IPS-18c (cell line): ENCODE data around the gene LEPR.
"Not testable (repeated sequence)": the region's sequence is repeated elsewhere in the genome, so short reads cannot be mapped to it uniquely, and the experiment has no call there.

Experiments
- H3K4me3 ChIP-seq: 2 replicates; pipeline ENCODE4 v1.7.0; 2013; ENCODE audit warnings: low read depth, mild to moderate bottlenecking, low read length, moderate library complexity; ENCODE audit not compliant: insufficient read depth
- H3K9me3 ChIP-seq: one replicate; pipeline ENCODE4 v1.6.1; 2013; ENCODE audit warnings: mild to moderate bottlenecking, low read length, moderate library complexity; ENCODE audit not compliant: control insufficient read depth, insufficient read depth

LEPR gene

DNA sequence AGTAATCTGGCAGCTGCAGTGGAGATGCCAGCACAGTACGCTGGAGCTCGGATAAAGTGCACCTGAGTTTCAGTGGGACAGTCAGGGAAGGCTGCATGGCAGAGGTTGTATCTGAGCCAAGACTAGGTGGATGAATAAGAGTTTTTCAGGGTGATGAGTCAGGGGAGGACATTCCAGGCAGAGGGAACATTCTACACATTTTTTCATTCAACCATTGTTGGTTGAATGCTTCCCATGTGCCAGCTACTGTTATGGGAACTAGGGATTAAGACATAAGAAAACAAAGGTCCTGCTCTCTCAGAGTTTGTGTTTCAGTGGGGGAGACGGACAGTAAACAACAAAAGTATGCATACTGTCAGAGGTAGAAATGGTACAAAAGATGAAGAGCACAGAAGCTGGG lies 5.2 kb downstream of the LEPR start:
- no peaks in the 10 kb centered on the region for H3K9me3 ChIP-seq
- H3K4me3 ChIP-seq, result no peak overlapping the region

DNA sequence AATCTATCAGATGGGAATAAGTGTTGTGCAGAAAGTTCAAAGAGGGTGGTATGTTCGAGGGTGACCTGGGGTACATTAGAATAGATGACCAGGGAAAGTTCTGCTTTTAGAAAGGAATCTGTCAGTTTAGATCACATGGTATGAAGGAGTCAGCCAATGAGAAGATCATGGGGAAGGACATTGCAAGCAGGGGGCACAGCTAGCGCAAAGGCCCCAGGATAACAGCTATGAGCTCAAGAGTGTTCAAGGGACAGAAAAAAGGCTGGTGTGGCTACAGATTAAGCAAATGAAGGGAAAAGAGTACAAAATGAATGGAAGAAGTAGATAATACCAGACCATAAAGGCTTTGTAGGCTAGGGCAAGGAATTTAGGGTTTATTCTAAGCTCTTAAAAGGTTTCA lies 8.6 kb downstream of the LEPR start:
- no peaks in the 10 kb centered on the region for H3K9me3 ChIP-seq
- H3K4me3 ChIP-seq, result no peak overlapping the region

DNA sequence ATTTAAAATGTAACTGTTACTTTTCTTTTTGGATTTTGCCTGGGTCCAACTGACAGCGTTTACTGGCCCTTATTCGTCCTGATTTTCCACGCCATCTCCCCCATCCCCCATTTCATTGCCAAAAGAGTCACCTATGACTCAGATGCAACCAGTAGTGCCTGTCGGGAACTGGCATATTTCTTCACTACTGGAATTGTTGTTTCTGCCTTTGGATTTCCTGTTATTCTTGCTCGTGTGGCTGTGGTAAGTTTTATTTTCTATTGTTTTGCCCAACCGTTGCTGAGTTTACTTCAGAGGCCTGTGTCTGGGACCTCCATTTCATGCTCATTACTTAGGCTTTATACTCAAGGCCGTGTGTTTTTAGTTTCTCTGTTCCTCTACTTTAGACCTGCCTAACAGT lies 9.3 kb downstream of the LEPR start:
- H3K9me3 ChIP-seq, result no peaks in the 10 kb centered on the region
- no peak overlapping the region for H3K4me3 ChIP-seq

DNA sequence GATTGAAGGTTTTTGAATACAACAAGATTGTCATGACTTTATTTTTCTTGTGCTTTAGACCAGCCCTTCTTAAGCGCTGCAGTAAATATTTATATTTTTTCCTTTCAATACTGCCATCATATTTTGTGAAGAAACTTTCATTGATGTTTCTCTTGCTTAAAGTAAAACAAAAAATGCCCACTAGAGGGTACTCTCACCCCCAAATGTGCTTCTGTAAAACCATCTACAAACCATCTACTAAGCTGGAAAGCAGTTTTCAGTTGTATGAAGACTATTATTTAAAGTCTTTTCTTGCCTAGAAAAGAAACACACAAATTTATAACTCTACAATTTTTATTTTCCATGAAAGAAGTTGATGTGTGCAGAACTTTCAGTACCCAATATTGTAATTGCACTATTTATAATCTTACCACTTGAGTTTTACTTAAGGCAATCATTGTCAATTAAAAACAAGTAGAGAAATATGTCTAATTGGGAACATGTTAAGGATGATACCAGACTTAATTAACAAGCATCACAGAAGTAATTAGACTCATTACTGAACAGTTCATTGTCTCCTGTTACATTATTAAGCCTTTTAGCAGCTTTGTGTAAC lies 10.7 kb downstream of the LEPR start:
- H3K4me3 ChIP-seq, result no peak overlapping the region
- H3K9me3 ChIP-seq, result no peaks in the 10 kb centered on the region

DNA sequence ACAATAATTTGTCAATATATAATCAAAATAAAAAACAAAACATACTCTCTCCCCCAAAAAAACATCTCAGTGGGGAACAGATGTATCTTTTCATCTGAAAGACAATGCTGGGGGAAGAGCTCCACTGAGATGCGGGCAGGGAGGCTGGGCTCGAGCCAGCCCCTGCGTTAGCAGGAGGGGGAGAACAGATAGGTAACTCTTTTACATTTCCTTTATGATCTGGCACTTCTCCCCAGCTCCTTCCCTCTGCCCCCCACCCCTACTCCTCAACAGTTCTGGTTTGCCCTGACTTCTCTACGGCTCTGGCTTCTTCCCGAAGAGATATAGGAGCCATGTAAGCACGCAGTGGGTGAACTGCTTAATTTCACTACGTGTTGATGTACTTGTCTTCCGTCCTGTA lies 12.4 kb downstream of the LEPR start:
- no peaks in the 10 kb centered on the region for H3K9me3 ChIP-seq
- H3K4me3 ChIP-seq, result no peak overlapping the region

DNA sequence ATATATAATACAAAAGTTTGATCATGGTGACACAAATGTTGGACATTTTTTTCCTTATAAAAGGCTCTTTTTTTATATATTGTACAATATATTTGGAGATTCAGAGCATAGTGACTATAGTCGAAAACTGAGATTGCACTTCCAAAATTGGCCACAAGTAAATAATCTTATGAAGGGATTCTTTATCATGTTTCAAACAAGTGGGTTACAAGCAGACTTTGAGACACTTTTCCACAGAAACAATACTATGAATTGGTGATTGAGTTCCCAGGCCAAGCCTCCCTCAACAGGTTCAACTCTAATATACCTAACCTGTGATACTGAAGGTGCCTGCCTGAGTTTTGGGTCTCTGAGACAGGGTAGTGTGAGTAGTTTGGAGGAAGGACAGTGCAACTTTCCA lies 13.8 kb downstream of the LEPR start:
- no peak overlapping the region for H3K4me3 ChIP-seq
- H3K9me3 ChIP-seq, result no peaks in the 10 kb centered on the region

DNA sequence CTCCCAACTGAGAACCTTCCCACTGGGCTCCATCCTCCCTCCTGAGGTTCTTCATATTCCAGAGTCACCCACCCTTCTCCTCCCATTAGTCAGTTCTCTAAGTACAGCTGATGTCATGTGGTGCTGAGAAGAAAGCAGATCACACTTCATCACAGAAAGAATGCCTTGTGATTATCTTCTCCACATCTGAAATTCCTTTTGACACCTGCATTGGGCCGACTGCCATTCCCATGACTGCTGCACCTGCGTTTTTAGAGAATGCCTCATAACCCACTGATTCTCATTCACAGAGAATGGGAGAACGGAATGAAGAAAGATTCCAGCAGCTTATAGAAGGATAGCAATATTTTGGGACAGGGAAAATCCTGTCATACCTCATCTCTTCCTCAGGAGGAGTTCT lies 14.3 kb downstream of the LEPR start:
- H3K9me3 ChIP-seq, result no peaks in the 10 kb centered on the region

DNA sequence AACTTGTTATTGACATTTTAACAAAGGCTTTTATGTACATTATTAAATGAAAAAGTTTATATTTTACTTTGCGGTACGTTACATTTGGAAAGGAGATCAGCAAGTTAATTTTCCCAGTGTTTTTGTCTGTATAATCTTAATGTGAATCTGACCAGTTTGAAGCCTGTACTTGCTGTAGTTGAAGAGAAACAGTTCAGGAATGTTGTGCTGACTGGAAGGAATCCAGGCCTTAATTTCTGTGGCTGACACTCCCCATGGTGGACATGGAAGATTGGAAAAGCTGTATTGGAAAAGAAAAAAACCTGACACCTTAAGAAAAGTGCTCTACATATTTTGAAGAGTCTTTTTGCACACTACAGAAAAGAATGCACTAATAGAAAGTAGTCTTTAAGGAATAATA lies 15.5 kb downstream of the LEPR start:
- Histone ChIP-seq H3K4me3 (no peak overlapping the region), H3K9me3 (no peaks in the 10 kb centered on the region)

More for the DNA sequence above, 14.3 kb downstream of the LEPR start:
- no peak overlapping the region for H3K4me3 ChIP-seq

DNA sequence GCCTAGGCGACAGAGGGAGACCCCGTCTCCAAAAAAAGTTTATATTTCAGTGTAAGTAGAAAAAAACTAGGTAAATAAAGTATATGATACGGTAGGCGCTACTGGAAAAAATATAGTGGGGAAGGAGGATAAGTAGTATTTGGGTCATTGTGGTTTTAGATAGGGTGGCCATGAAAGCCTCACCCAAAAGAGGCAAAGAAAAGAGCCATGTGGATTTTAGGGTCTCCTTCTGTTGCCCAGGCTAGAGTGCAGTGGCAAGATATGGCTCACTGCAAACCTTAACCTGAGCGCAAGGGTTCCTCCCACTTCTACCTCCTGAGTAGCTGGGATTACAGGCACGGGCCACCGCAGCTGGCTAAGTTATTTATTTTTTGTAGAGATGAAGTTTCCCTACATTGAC lies 17.1 kb downstream of the LEPR start:
- H3K9me3 ChIP-seq, result no peaks in the 10 kb centered on the region
- no peak overlapping the region for H3K4me3 ChIP-seq

DNA sequence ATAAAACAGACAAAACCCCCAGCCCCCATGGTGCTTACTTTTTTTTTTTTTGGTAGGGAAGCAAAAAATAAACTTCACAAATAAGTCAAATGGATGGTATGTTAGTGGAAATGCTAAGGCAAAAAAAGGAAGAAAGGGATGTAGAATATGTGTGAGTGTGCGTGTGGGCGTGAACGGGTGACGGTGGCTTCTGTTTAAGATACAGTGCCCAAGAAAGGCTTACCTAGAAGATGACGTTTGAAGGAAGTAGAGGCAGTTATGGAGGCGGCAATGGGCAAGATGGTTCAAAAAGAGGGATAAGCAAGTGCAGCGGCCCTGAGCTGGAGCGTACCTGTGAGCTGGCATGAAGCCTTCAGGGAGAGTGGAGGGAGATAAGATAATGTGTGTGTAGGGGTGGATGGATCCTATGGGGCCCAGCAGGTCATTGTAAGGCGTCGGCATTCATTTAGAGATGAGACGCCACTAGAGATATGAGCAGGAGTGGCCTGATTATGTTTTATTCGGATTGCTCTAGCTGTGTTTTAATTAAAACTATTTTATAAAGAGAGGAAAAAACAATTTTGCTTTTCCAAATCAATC lies 19.9 kb downstream of the LEPR start:
- H3K4me3 ChIP-seq, result no peak overlapping the region
- H3K9me3 ChIP-seq, result no peaks in the 10 kb centered on the region

DNA sequence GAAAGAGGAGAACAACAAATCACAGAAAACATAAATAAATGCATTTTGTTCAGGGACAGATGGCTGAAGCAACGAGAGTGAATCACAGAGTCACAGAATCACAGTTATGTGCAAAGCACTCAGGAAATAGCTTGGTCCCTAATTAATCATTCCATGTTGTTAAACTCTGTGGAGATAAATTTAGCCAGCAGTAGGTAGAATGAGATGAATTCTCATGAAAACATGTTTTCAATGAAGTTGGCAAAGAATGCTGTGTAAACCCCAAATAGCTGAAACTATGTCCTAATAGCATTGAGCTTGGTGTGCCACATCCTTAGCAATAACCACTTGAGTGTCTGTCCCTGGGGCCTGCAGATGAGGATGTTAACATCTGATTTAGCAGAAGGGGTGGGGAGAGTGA lies 20.4 kb downstream of the LEPR start:
- Histone ChIP-seq H3K9me3 (no peaks in the 10 kb centered on the region), H3K4me3 (no peak overlapping the region)

DNA sequence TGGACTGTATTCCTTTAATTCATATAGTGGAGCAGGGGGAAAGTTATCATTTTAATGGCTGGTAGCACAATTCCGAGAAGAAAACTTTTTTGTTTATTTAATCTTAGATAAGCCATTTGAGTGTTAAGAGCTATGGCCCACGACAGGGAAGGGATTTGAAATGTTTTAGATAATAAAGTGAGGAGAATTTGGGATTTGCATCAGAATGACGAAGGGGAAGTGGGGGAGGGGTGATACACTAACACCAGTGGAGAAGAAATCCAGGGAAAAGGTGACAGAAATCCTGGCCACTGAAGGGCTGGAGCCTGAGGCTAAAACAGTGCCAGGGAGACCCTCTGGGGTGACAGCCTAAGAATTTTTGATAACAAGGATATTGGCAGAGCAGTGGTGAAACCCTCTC lies 21.0 kb downstream of the LEPR start:
- Histone ChIP-seq H3K9me3 (no peaks in the 10 kb centered on the region), H3K4me3 (no peak overlapping the region)

DNA sequence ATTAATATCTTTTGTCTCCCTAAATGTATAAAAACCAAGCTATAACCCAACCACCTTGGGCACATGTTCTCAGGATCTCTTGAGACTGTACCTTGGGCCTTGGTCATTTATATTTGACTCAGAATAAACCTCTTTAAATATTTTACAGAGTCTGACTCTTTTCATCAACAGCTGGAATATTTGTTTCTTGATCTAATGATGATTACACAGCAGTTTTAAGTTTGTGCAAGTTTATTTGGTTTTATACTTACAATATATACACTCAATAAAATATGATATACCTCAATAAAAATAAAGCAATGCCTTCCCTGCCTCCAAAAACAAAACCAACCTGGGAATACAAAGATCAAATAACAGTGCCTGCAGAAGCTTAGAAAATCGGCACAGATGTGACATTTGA lies 22.0 kb downstream of the LEPR start:
- Histone ChIP-seq H3K9me3 (peaks cover 2% of the 10 kb centered on the region), H3K4me3 (no peak overlapping the region)

DNA sequence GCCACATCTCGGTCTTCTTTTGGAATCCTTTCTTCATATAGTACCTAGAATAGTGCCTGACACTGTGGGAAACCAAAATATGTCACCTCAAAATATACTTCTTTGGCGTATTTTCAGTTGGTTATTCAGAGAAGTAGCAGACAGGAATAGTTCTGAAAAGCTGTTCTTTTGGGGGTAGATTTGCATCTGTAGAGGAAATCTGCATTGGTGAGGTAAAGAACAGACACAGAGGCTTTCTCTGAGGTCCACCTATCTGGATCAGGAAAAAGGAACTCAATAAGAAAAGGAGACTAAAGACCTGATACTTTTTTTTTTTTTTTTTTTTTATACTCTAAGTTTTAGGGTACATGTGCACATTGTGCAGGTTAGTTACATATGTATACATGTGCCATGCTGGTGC lies 23.2 kb downstream of the LEPR start:
- H3K4me3 ChIP-seq, result no peak overlapping the region
- H3K9me3 ChIP-seq, result peaks cover 2% of the 10 kb centered on the region

DNA sequence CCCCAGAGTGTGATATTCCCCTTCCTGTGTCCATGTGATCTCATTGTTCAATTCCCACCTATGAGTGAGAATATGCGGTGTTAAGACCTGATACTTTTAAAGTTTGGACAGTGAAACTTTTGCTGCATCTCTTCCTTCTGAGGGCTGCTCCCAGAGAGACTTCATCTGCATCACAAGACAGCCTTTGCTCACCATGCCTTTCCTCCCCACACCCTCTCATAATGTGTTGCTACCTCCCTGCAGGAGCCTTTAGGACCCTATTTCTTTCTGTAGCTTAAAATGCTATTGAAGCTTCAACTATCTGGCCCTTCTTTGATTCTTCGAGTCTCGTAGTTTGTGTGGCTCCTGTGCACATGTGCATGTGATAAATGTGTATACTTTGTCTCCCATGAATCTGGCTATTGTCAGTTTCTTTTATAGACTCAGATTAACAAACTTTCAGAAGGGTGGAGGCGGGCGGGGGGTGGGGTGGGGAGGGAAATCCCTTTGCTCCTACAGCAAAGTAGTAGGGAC lies 23.7 kb downstream of the LEPR start:
- Histone ChIP-seq H3K9me3 (peaks cover 2% of the 10 kb centered on the region), H3K4me3 (no peak overlapping the region)

DNA sequence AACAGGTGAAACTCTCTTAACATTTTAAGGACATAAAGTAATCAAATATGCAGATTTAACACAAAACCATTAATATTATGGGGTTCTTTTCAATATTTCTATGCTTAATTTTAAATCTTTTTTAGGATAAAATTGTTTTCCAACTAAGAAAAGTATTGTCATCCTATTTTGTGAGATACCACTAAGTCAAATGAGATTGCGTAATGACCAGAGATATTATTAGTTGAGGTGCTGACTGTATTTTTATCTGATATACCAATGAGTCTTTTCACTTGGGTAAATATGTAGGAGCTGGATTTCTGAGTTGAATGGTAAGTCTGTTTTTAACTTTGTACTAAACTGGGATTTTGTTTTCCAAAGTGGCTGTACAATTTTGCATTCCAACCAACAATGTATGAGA lies 25.4 kb downstream of the LEPR start:
- peaks cover 2% of the 10 kb centered on the region for H3K9me3 ChIP-seq

DNA sequence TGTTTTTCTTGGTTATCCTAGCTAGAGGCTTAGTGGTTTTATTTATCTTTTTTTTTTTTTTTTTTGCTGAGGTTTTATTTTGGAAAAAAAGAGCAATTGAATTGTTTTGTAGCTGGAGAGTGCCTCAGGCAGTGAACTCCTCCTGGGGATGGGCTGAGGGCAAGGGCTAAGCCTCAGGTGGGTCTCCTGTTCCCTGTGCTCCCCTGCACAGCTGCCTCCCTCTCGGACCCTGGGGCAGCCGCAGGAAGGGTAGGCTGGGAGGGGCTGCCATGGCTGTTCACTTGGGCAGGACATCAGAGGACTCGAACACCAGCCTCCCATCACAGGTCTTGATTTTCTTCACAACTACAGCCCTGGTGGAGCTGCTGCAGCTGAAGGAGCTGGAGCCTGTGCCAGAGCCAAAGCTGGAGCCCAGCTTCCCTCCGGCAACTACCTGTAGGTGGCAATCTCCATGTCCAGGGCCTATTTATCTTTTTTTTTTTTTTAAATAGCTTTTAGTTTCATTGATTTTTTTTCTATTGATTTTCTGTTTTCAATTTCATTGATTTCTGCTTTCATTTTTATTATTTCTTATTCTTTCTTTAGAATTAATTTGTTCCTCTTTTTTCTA lies 28.9 kb downstream of the LEPR start:
- H3K9me3 ChIP-seq, result peaks cover 2% of the 10 kb centered on the region
- H3K4me3 ChIP-seq, result no peak overlapping the region

More for the DNA sequence above, 25.4 kb downstream of the LEPR start:
- no peak overlapping the region for H3K4me3 ChIP-seq

DNA sequence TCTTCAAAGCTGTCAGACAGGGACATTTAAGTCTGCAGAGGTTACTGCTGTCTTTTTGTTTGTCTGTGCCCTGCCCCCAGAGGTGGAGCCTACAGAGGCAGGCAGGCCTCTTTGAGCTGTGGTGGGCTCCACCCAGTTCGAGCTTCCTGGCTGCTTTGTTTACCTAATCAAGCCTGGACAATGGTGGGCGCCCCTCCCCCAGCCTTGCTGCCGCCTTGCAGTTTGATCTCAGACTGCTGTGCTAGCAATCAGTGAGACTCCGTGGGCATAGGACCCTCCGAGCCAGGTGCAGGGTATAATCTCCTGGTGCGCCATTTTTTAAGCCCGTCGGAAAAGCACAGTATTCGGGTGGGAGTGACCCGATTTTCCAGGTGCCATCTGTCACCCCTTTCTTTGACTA lies 35.2 kb downstream of the LEPR start:
- not testable (repeated sequence) for H3K4me3 ChIP-seq, H3K9me3 ChIP-seq

DNA sequence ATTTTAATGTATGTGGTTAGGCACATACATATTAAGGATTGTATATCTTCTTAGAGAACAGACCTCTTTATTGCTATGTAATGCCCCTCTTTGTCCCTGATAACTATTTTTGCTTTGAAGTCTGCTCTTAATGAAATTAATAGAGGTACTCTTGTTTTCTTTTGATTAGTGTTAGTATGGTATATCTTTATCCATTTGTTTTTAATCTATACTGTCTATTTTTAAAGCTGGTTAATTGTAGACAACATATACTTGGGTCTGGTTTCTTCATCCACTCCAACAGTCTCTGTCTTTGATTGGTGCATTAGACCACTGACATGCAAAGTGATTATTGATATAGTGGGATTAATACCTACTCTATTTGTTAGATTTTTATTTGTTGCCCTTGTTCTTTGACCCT lies 36.0 kb downstream of the LEPR start:
- H3K4me3 ChIP-seq, result no peak overlapping the region
- H3K9me3 ChIP-seq, result no peaks in the 10 kb centered on the region
